ENCODE results near the gene MAGI3.

The MAGI3 gene

DNA sequence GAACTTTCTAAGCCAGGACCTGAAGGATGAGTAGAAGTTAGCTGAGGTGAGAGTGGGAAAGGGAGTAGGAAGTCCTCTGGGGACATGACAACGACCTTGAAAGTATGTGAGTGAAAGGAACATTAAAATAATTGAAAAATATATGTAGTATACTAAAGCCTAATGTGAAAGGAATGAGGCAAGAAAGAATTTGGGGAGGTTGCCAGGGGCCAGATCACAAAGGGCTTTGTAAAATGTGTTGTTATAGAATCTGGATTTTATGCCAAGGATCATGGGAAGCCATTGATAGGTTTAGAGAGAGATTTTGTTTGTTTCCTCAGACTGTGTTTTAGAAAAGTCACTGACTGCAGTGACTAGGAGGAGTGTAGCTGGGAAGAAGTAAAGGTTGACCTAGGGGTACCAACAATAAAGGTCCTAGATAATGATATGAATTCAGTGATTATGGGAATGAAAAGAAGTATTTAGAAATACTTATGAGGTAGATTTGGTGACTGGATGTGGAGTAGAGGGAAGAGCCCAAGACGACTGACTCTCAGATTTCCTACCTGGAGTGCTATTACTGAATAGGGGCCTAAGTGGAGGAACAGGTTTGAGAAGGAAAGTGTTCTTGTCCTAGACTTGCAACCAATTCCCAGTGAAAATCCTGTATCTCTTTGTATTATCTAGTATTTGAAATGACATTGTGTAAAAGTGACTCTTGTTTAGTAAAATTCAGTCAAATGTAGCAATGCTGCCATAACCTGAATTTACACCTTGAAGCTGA lies 189.1 kb downstream of the MAGI3 start:
- TF ChIP-seq CREB1 (IDR thresholded peaks at IDR 0.05; ENCODE audit: low read depth) = no peak
- no peak for TF ChIP-seq TAF1 (IDR thresholded peaks at IDR 0.05; ENCODE audit: low read depth)
- TF ChIP-seq EP300 (IDR thresholded peaks at IDR 0.05; ENCODE audit: borderline replicate concordance) = no peak
- TF ChIP-seq, protein P1, sequence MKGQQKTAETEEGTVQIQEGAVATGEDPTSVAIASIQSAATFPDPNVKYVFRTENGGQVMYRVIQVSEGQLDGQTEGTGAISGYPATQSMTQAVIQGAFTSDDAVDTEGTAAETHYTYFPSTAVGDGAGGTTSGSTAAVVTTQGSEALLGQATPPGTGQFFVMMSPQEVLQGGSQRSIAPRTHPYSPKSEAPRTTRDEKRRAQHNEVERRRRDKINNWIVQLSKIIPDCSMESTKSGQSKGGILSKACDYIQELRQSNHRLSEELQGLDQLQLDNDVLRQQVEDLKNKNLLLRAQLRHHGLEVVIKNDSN (IDR thresholded peaks at IDR 0.05) = no peak
- no peak for TF ChIP-seq RAD21 (IDR thresholded peaks at IDR 0.05; ENCODE audit: low read depth)
- TF ChIP-seq CEBPB (IDR thresholded peaks at IDR 0.05) = no peak
- TF ChIP-seq, protein P2, sequence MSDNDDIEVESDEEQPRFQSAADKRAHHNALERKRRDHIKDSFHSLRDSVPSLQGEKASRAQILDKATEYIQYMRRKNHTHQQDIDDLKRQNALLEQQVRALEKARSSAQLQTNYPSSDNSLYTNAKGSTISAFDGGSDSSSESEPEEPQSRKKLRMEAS (IDR thresholded peaks at IDR 0.05) = no peak
- TF ChIP-seq FOXM1 (IDR thresholded peaks at IDR 0.05; ENCODE audit: borderline replicate concordance, low read depth) = no peak
- TF ChIP-seq, protein P3, sequence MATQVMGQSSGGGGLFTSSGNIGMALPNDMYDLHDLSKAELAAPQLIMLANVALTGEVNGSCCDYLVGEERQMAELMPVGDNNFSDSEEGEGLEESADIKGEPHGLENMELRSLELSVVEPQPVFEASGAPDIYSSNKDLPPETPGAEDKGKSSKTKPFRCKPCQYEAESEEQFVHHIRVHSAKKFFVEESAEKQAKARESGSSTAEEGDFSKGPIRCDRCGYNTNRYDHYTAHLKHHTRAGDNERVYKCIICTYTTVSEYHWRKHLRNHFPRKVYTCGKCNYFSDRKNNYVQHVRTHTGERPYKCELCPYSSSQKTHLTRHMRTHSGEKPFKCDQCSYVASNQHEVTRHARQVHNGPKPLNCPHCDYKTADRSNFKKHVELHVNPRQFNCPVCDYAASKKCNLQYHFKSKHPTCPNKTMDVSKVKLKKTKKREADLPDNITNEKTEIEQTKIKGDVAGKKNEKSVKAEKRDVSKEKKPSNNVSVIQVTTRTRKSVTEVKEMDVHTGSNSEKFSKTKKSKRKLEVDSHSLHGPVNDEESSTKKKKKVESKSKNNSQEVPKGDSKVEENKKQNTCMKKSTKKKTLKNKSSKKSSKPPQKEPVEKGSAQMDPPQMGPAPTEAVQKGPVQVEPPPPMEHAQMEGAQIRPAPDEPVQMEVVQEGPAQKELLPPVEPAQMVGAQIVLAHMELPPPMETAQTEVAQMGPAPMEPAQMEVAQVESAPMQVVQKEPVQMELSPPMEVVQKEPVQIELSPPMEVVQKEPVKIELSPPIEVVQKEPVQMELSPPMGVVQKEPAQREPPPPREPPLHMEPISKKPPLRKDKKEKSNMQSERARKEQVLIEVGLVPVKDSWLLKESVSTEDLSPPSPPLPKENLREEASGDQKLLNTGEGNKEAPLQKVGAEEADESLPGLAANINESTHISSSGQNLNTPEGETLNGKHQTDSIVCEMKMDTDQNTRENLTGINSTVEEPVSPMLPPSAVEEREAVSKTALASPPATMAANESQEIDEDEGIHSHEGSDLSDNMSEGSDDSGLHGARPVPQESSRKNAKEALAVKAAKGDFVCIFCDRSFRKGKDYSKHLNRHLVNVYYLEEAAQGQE (IDR thresholded peaks at IDR 0.05; ENCODE audit: low read depth) = no peak
- no peak for TF ChIP-seq ZBTB7A (IDR thresholded peaks at IDR 0.05; ENCODE audit: low read depth)

DNA sequence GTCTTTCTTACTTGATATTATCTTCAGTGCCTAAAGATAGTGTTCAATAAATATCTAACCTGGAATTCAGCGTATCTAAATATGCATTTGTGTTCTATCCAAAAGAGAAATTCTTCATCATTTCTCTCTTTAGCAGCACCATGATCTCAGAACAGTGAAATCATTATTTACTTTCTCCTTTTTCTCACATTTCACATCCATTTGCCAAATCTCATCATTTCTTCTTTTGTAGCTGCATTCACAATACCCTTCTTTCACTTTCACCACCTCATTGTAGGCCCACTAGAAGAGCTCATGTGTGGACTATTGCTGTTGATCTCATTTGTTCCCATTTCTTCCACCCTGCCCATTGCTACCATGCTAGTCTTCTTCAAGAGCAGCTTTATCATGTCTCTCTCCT lies 191.0 kb downstream of the MAGI3 start:
- TF ChIP-seq TAF1 (IDR thresholded peaks at IDR 0.05; ENCODE audit: low read depth) (no peak), EP300 (IDR thresholded peaks at IDR 0.05; ENCODE audit: borderline replicate concordance) (no peak), FOXM1 (IDR thresholded peaks at IDR 0.05; ENCODE audit: borderline replicate concordance, low read depth) (no peak), ZBTB7A (IDR thresholded peaks at IDR 0.05; ENCODE audit: low read depth) (no peak), TCF12 (IDR thresholded peaks at IDR 0.05; ENCODE audit: low read depth) (no peak), EGR1 (IDR thresholded peaks at IDR 0.05) (no peak), NFIC (IDR thresholded peaks at IDR 0.05) (no peak), CREB1 (IDR thresholded peaks at IDR 0.05; ENCODE audit: low read depth) (no peak), CEBPB (IDR thresholded peaks at IDR 0.05) (no peak), RAD21 (IDR thresholded peaks at IDR 0.05; ENCODE audit: low read depth) (no peak), YY1 (IDR thresholded peaks at IDR 0.05; ENCODE audit: low read depth) (no peak), TEAD4 (IDR thresholded peaks at IDR 0.05) (no peak)
- TF ChIP-seq, protein P1 (IDR thresholded peaks at IDR 0.05) = no peak
- TF ChIP-seq, protein P2 (IDR thresholded peaks at IDR 0.05) = no peak
- TF ChIP-seq, protein P3 (IDR thresholded peaks at IDR 0.05; ENCODE audit: low read depth) = no peak

DNA sequence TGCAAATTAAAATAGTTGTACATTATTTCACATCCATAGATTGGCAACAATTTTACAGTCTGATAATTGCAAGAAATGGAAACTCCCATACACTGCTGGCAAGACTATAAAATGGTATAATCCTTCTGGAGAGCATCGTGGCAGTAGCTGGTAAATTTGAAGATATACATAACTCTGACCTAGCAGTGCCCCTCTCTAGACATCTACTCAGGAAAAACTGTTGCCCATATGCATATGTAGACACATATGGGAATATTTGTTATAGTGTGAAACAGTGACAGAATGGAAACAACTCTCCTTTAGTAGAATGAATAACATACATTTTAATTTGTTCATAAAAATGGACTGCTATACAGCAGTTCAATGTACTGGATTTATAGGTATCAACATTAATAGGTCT lies 191.8 kb downstream of the MAGI3 start:
- TF ChIP-seq CEBPB (IDR thresholded peaks at IDR 0.05) (no peak), YY1 (IDR thresholded peaks at IDR 0.05; ENCODE audit: low read depth) (no peak)

DNA sequence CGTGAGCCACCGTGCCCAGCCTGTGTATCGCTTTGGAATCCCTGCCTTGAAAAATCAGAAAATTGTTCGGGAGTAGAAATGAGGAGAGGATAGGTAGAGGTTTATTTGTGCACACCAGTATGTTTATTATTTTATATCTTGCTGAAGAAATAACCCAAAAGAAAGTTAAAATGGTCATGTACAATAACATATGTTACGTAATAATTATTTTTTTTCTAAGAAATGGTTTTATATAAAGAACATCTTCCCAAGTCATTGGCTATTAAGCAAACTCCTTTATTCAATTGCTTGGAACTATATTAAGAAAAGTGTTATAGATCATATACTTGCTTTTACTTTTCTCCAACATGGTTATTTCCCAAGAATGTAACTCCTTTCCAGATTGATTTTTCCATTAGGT lies 197.2 kb downstream of the MAGI3 start:
- TF ChIP-seq TAF1 (IDR thresholded peaks at IDR 0.05; ENCODE audit: low read depth) (no peak), ZBTB7A (IDR thresholded peaks at IDR 0.05; ENCODE audit: low read depth) (no peak), YY1 (IDR thresholded peaks at IDR 0.05; ENCODE audit: low read depth) (no peak)
- TF ChIP-seq, protein P2 (IDR thresholded peaks at IDR 0.05) = no peak

DNA sequence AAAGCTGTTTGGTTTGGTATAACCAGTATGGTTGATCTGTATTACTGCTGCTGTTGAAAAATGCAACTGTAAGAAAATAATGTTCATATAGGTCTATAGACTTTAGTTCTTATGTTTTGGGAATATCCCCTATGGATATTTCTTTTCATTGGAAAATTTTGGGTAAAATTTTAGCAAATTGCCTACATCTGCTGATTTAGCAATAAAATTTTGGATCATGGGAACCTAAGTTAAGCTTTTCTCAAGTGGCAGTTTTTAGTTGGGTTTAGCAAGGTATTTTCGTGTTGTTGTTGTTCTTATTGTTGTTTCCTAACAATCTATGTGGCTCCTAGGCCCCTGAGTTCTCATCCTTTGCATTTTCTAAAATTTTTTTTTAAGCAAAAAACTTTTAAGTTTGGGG lies 201.9 kb downstream of the MAGI3 start:
- no peak for TF ChIP-seq TCF12 (IDR thresholded peaks at IDR 0.05; ENCODE audit: low read depth)
- no peak for TF ChIP-seq EGR1 (IDR thresholded peaks at IDR 0.05)
- TF ChIP-seq CEBPB (IDR thresholded peaks at IDR 0.05) = no peak
- TF ChIP-seq, protein P1 (IDR thresholded peaks at IDR 0.05) = no peak
- TF ChIP-seq NFIC (IDR thresholded peaks at IDR 0.05) = no peak
- no peak for TF ChIP-seq TEAD4 (IDR thresholded peaks at IDR 0.05)
- TF ChIP-seq CREB1 (IDR thresholded peaks at IDR 0.05; ENCODE audit: low read depth) = no peak
- no peak for TF ChIP-seq TAF1 (IDR thresholded peaks at IDR 0.05; ENCODE audit: low read depth)
- TF ChIP-seq, protein P2 (IDR thresholded peaks at IDR 0.05) = no peak
- TF ChIP-seq YY1 (IDR thresholded peaks at IDR 0.05; ENCODE audit: low read depth) = no peak

Data from Ishikawa (cell line).